Measurements from ENCODE around the gene COL6A2. TPM values are rescaled to one million over a fixed set of nuclear protein-coding genes. Genes with fewer than 3 reads are reported as not detected.

COL6A2 gene
- total and polyA plus RNA-seq, 2 of the 4 experiments (the other 2 are of a cell fraction): 208 to 1,065 TPM

GRCh38 chr21:46054451-46054881 lies 43.4 kb upstream of the COL6A2 start (continued):
- no peak for TF ChIP-seq BHLHE40 (IDR thresholded peaks at IDR 0.05; ENCODE audit: low read depth, low read length)
- TF ChIP-seq USF2 (IDR thresholded peaks at IDR 0.05; ENCODE audit: low read depth, low read length): no peak
- no peak for TF ChIP-seq SMC3 (IDR thresholded peaks at IDR 0.05; ENCODE audit: low read depth, low read length)
- no peak for TF ChIP-seq MXI1 (IDR thresholded peaks at IDR 0.05; ENCODE audit: borderline replicate concordance, low read depth, low read length)
- TF ChIP-seq RAD21 (IDR thresholded peaks at IDR 0.05; ENCODE audit: low read length): no peak

GRCh38 chr21:46055863-46056281 lies 42.0 kb upstream of the COL6A2 start:
- peak overlapping the region; percentile 96 for H2AK5ac ChIP-seq (ENCODE audit: low read depth, low read length)
- no peaks in the 10 kb centered on the region for H3K27me3 ChIP-seq (ENCODE audit: control insufficient read depth, insufficient read depth, low read length)
- H3K9me1 ChIP-seq (ENCODE audit: insufficient read depth, low read length): peaks cover 28% of the 10 kb centered on the region
- peak overlapping the region; percentile 94 for H3K23ac ChIP-seq (ENCODE audit: low read depth, low read length)
- peak overlapping the region; percentile 99 to 100 for H4K8ac ChIP-seq (ENCODE audit: low read depth in 2 of 2, low read length in 2 of 2)
- H3K9ac ChIP-seq (ENCODE audit: low read depth, low read length): peak overlapping the region; percentile 97
- H3K36me3 ChIP-seq (ENCODE audit: control insufficient read depth, insufficient read depth, low read length): no peaks in the 10 kb centered on the region
- peak overlapping the region; percentile 99 for H3K18ac ChIP-seq (ENCODE audit: low read depth, low read length)
- H2BK120ac ChIP-seq (ENCODE audit: low read depth, low read length): peak overlapping the region; percentile 100
- H2BK5ac ChIP-seq (ENCODE audit: low read depth, low read length, poor library complexity, severe bottlenecking): peak overlapping the region; percentile 97
- H3K14ac ChIP-seq (replicated peaks; ENCODE audit: low read depth, low read length): peak overlapping the region; percentile 98
- H3K27ac ChIP-seq (ENCODE audit: insufficient read depth, low read length): peak overlapping the region; percentile 99
- H4K5ac ChIP-seq (ENCODE audit: low read depth, low read length): peak overlapping the region; percentile 96
- H2BK20ac ChIP-seq (ENCODE audit: low read depth, low read length): peak overlapping the region; percentile 81
- in situ Hi-C loops (cut with MboI; ENCODE audit: low sequenced_read_pairs) (no loop called here), intact Hi-C loops (cut with micrococcal nuclease) (loop anchor here (2.0 kb wide), 1 partner anchor 75 kb away; the partner anchor contains the start of gene COL6A1), dilution Hi-C loops (cut with HindIII; ENCODE audit: low sequenced_read_pairs, unreplicated experiment) (no loop called here)
- TF ChIP-seq POLR2A (IDR thresholded peaks at IDR 0.05; ENCODE audit: low read depth, low read length): peak; percentile 56
- no peak for TF ChIP-seq MXI1 (IDR thresholded peaks at IDR 0.05; ENCODE audit: borderline replicate concordance, low read depth, low read length)
- TF ChIP-seq RAD21 (IDR thresholded peaks at IDR 0.05; ENCODE audit: low read length): no peak
- peaks cover 5 to 63% of the 10 kb centered on the region in 2 experiments; a peak in 3 of 4 replicates for H3K79me1 ChIP-seq (ENCODE audit: low read depth in 1 of 2, low read length in 2 of 2)
- ChIA-PET CTCF (no interaction called here), POLR2A (ENCODE audit: unreplicated experiment) (interaction anchor here (1.2 to 1.7 kb wide), 4 partner anchors 10 to 83 kb away, joined by 5 to 8 read pairs (median 6); no protein-coding TSS in a partner anchor)
- peak overlapping the region; percentile 99 for H3K56ac ChIP-seq (ENCODE audit: extremely low read depth, insufficient read depth, low read length)
- peak overlapping the region; percentile 99 for H4K91ac ChIP-seq (ENCODE audit: insufficient read depth, low read depth, low read length)
- BruUV-seq (replicated peaks): no TSS peak
- 0 out of 2 replicates have a peak, but pooled peaks have one; percentile 1 for ATAC-seq (ENCODE audit: low read depth)
- H2AK9ac ChIP-seq (replicated peaks; ENCODE audit: low read depth, low read length, poor library complexity): peak overlapping the region; percentile 98
- peak; percentile 50 for DNase-seq
- H3K9me3 ChIP-seq (ENCODE audit: control insufficient read depth, insufficient read depth, low read length): no peaks in the 10 kb centered on the region
- 84% methylated on average over 5 of the region's 23 CpGs; no CpG with 5 or more reads in 1 of the 2 experiments for WGBS, 2 experiments (ENCODE audit: extremely low coverage in 2 of 2, insufficient read length in 1 of 2)
- H2AFZ ChIP-seq (replicated peaks; ENCODE audit: low read length, poor library complexity): peak overlapping the region; percentile 36
- peaks cover 40% of the 10 kb centered on the region for H3K4me1 ChIP-seq (ENCODE audit: control insufficient read depth, insufficient read depth, low read length)
- no peak overlapping the region for H3K4me3 ChIP-seq (ENCODE audit: insufficient read depth, low read depth, low read length)
- H2BK15ac ChIP-seq (ENCODE audit: low read depth, low read length): peak overlapping the region; percentile 97
- H3K4ac ChIP-seq (ENCODE audit: low read depth, low read length): peak overlapping the region; percentile 95
- H4K20me1 ChIP-seq (ENCODE audit: insufficient read depth, low read length): no peaks in the 10 kb centered on the region
- H3K4me2 ChIP-seq (ENCODE audit: low read depth, low read length): peak overlapping the region; percentile 71
